ENCODE measurements around the gene AQP3. TPM values are rescaled to one million over a fixed set of nuclear protein-coding genes. Genes with fewer than 3 reads are reported as not detected.
"Not testable (repeated sequence)": the region's sequence is repeated elsewhere in the genome, so short reads cannot be mapped to it uniquely, and the experiment has no call there.

Gene AQP3
- total RNA-seq, 2 experiments from 2014 or later = 99.8 to 106 TPM

DNA sequence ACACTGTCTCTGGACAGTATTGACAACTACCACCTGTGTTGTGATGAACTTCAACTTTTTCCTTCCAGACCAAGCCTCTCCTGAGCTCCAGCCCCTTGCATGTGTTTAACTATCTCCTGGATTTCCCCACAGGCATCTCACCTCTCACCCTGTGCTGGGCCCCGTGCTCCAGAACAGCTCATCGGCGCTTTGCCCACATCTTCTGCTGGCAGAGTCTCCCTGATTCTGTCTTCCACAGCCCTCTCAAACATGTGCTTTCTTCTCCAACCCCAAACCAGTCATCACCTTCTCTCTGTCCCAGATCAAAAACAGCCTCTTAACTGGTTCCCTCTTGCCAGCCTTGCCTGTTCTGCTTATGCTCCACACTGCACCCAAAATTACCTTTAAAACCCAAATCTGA is 53.4 kb downstream of the AQP3 start:
- H3K9me3 Mint-ChIP-seq; CTCF ChIA-PET; intact Hi-C loops (cut with DNase I, micrococcal nuclease); H3K4me1 ChIP-seq (ENCODE audit: insufficient read depth, low read length); H3K36me3 Mint-ChIP-seq (ENCODE audit: low read depth); ATAC-seq (ENCODE audit: poor library complexity); POLR2A ChIA-PET; H3K27ac Mint-ChIP-seq; H3K4me1 Mint-ChIP-seq (ENCODE audit: low read depth); DNase-seq; H3K27ac ChIP-seq (ENCODE audit: low read depth in 1 of 2, low read length in 2 of 2); H3K4me3 ChIP-seq (ENCODE audit: low read length); H3K36me3 ChIP-seq (ENCODE audit: insufficient read depth, low read length); H3K4me3 Mint-ChIP-seq; H3K9me3 ChIP-seq (ENCODE audit: control insufficient read depth in 1 of 2, insufficient read depth in 1 of 2, low read length in 2 of 2); H3K27me3 Mint-ChIP-seq; H3K27me3 ChIP-seq (ENCODE audit: control insufficient read depth in 1 of 2, insufficient read depth in 2 of 2, low read length in 2 of 2): not testable (repeated sequence)

- Mint-ChIP-seq H3K36me3 (ENCODE audit: low read depth) (no peaks in the 10 kb centered on the region), H3K4me3 (no peak overlapping the region), H3K27me3 (no peaks in the 10 kb centered on the region), H3K4me1 (ENCODE audit: low read depth) (no peaks in the 10 kb centered on the region), H3K9me3 (no peaks in the 10 kb centered on the region), H3K27ac (no peak overlapping the region)
- H3K27ac ChIP-seq (ENCODE audit: low read depth in 1 of 2, low read length in 2 of 2) = no peak overlapping the region
- ATAC-seq (ENCODE audit: poor library complexity) (no peak), DNase-seq (no peak)
- intact Hi-C loops (cut with DNase I, micrococcal nuclease) = no loop called here
- ChIA-PET CTCF (no interaction called here), POLR2A (no interaction called here)
- no peak overlapping the region for H3K4me3 ChIP-seq (ENCODE audit: low read length)
- H3K27me3 ChIP-seq (ENCODE audit: control insufficient read depth in 1 of 2, insufficient read depth in 2 of 2, low read length in 2 of 2) = no peaks in the 10 kb centered on the region
- no peaks in the 10 kb centered on the region for H3K9me3 ChIP-seq (ENCODE audit: control insufficient read depth in 1 of 2, insufficient read depth in 1 of 2, low read length in 2 of 2)
- H3K36me3 ChIP-seq (ENCODE audit: insufficient read depth, low read length) = no peaks in the 10 kb centered on the region
- H3K4me1 ChIP-seq (ENCODE audit: insufficient read depth, low read length) = no peaks in the 10 kb centered on the region
- no peak for TF ChIP-seq CTCF (IDR thresholded peaks at IDR 0.05)
Measured at GRCh38 chr9:33393581-33393980, 53.8 kb downstream of the AQP3 start.

GRCh38 chr9:33392591-33393021 is 54.8 kb downstream of the AQP3 start:
- H3K4me3 ChIP-seq (ENCODE audit: low read length); POLR2A ChIA-PET; H3K4me1 Mint-ChIP-seq (ENCODE audit: low read depth); H3K27ac ChIP-seq (ENCODE audit: low read depth in 1 of 2, low read length in 2 of 2); ATAC-seq (ENCODE audit: poor library complexity); H3K4me1 ChIP-seq (ENCODE audit: insufficient read depth, low read length); H3K9me3 Mint-ChIP-seq; H3K27me3 Mint-ChIP-seq; H3K36me3 ChIP-seq (ENCODE audit: insufficient read depth, low read length); H3K27ac Mint-ChIP-seq; H3K36me3 Mint-ChIP-seq (ENCODE audit: low read depth); H3K4me3 Mint-ChIP-seq; DNase-seq; H3K27me3 ChIP-seq (ENCODE audit: control insufficient read depth in 1 of 2, insufficient read depth in 2 of 2, low read length in 2 of 2); intact Hi-C loops (cut with DNase I, micrococcal nuclease); H3K9me3 ChIP-seq (ENCODE audit: control insufficient read depth in 1 of 2, insufficient read depth in 1 of 2, low read length in 2 of 2): not testable (repeated sequence)
- CTCF ChIA-PET = interaction anchor here (1.0 kb wide), 1 partner anchor 74 kb away, joined by 3 read pairs; no protein-coding TSS in a partner anchor

Small RNA genes within 50 kb of the gene (microRNA-seq; reads per million reads assigned to microRNA genes)
- gene MIR6851 (ENCODE audit: borderline microRNAs expressed, borderline replicate concordance) = not detected

Other genes starting within 250 kb of the AQP3 start
- not detected for gene SPINK4, start 207.4 kb downstream of the AQP3 start, total RNA-seq
- gene BAG1, start 182.9 kb downstream of the AQP3 start, total RNA-seq = 10 to 100 TPM; 58.0 to 61.4 TPM
- gene CHMP5, start 182.5 kb downstream of the AQP3 start, total RNA-seq = 10 to 100 TPM; 17.4 to 18.6 TPM
- gene NFX1, start 157.1 kb downstream of the AQP3 start, total RNA-seq = 10 to 100 TPM; 33.1 to 34.1 TPM
- gene AQP7, start 45.0 kb downstream of the AQP3 start, total RNA-seq = under 1 TPM; 0.25 to 0.27 TPM
- 10 to 100 TPM; 30.5 to 30.6 TPM for gene NOL6, start 26.3 kb upstream of the AQP3 start, total RNA-seq
- under 1 TPM in 1 of 2 experiments, not detected in 1; 0.61 TPM for gene ANKRD18B, start 76.7 kb upstream of the AQP3 start, total RNA-seq